GM19240 (cell line): Measurements from ENCODE around the gene MEIS2.

Experiments used
- DNase-seq: peaks from one replicate; pipeline ENCODE4 v3.0.0; 2011; ENCODE audit warnings: low spot score; ENCODE audit not compliant: insufficient read length

The MEIS2 gene

DNA sequence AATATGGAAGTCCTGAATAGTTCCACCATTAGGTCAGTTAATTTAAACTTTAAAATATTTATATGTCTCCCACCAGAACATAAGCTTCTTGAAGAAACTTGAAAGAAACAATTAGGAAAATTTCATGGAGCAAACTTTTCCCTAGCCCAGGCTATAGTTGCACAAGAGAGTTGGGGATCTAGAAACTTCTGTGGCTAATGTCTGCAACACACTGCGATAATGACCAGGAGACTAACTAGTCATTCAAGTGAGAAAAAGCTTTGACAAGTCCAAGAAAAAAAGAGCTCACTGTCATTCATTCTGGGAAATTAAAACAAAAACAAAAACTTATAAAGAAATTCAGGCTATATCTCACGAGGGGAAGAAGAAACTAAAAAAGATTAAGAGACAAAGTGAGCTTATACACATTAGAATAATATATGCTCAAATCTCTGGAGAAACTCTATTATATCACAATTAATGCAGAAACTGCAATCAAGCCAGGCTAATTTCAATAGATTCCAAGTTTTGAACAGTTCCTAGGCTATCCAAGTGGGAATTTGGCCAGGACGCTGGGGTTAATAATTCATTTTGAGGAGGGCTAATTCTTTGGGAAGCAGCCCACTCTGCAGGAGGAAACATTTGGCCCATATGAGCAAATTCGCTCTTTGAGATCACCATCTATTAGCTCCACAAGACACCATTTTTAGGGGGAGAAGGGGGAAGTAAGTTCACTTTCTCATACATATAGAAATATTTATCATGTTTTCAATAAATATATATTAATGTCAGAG, 134.6 kb downstream of the MEIS2 start:
- no peak for DNase-seq

DNA sequence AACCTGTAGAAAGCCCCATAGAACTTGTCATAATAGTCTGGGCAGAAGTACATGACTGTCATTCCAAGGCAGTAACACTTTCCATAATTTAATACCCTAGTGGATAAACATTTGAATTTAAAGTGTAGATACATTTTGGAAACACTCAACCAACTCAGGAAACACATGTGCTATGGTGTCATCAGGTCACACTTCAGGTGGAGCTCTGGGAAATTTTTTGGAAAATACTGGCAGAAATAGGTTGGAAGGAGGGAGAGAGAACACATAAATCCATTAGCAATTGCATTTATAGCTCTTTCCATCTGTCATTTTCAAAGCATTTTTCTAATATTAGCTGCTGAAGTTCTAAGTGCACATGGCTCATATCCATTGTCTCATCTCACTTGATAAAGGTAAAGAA, 135.7 kb downstream of the MEIS2 start:
- DNase-seq, result no peak

DNA sequence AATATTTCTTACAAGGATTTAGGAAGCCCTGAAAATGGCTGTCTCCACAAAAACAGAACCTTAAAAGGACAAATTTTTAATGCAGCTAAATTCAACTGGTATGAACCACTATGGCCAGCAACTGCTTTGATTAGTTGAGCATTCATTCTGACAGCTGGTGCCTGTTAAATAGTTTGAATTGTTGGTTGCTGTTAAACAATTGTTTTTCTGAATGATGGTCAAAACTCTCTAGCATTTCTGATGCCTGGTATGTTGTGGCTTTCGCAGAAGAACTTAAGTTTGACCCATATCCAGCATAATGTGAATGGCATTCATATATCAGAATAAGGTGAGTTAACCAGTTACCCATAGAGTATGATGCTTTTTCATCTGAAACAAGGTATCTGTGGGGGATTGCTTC, 138.4 kb downstream of the MEIS2 start:
- DNase-seq, result no peak

DNA sequence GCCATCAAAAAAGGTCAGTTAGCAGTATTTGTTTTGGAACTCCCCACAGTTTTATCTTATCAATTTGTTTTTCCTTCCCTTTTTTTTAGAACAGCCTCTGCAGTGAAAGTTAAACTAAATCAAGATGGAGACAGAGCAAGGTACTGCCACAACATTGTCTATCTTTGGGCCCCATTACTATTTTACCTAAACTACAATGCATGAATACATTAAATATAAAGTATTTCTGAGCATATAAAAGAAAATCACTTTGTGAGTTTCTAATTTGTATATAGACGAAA, 139.5 kb downstream of the MEIS2 start:
- DNase-seq, result no peak

DNA sequence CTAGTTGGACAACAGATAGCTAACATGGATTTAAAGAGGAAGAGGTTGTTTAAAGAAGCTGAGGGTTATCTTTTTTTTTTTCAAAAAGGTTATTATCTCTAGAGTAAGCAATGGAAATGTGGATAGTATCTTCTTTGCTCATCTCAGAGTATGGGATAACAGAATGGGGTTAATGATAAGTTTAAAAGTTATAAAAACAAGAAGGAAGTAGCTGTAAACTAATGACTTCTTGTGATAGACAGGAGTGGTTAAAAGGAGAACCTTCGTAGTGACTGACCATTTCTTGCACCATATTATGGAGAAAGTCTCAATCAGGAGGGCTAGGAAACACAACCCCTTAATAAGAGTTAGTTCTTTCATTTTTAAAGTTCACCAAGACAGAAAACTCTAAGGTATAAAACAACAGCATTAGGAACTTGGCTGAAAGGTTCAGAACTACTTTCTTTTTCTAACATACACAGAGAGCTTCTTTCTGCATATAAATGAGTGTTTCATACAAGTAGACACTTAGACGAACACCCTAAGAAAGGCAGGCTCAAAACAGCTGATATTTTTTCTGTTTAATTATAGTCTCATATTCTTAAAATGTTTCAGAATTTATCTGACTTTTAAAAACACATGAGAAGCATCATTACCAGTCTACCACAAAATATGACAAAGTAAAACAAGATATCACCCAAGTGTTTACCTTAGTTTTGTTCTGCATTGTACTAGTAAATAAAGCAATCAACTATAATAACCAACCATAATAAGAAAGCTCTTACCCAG, 140.0 kb downstream of the MEIS2 start:
- DNase-seq, result no peak

DNA sequence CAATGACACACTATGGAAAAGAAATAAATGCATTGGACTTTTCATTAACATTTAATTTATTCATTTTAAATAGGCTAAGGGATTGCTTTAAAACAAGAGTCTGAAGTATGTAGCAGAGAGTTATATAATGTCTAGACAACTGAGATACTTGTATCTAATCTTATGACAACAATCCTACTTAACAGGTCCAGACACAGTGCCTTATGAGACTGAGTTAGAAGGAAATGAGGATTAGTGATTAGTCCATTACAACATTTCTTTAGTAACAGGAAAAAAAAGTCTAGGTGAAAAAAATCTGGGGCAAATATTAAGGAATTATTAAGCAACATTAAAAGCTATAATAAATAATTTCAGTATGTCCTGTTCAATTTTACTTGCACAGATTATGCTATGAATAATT, 140.6 kb downstream of the MEIS2 start:
- DNase-seq, result no peak

DNA sequence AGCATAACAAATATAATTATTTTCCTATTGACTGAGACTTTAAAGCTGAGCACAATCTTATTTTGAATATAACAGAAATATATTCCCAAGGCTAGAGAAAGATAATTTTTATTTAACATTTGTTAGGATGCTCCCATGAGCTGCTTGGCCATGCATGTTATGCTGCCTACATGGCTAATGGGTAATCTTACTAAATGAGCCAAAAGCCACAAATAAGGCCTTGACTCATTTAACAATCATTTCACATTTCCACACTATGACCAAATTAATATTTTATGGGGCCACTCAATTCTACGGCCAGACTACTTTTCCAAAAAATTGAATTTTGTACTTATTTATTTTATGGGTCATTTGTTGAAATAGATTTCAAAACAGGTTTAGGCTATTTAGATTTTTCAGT, 141.7 kb downstream of the MEIS2 start:
- DNase-seq, result no peak

DNA sequence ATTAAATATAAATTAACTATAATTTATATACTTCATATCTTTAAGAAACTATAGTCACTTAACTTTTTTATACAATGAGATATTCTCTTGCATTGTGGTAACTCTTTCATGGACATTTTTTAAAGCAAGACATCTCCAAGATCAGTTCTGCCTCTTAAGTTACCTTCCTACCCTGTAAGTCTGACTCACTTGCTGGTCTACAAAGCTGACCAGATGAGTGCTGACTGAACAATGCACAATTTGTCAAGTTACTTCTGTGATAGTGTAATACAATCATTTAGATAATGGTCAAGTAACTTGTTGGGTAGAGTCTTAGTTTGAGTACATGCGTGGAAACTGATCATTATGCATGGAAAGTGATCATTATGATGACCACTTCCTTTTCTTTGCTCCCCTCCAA, 145.9 kb downstream of the MEIS2 start:
- DNase-seq, result no peak

DNA sequence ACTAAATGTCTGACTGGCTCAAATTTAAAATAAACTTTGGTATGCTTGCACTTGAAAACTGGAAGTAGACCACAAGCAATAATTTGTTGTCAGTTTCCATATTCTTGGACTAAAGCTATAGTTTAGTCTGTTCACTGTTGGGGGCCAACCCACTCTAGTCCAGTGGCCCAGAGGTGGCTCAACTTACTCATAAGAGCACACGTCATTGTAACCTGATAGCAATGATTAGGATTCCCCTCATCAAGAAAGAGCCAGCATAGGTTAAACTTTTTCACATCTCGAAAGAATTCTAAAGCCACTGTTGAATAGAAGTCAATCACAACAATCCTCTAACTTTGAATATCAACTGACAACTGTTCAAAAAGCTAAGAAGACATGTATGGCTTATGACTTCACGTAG, 147.0 kb downstream of the MEIS2 start:
- no peak for DNase-seq

DNA sequence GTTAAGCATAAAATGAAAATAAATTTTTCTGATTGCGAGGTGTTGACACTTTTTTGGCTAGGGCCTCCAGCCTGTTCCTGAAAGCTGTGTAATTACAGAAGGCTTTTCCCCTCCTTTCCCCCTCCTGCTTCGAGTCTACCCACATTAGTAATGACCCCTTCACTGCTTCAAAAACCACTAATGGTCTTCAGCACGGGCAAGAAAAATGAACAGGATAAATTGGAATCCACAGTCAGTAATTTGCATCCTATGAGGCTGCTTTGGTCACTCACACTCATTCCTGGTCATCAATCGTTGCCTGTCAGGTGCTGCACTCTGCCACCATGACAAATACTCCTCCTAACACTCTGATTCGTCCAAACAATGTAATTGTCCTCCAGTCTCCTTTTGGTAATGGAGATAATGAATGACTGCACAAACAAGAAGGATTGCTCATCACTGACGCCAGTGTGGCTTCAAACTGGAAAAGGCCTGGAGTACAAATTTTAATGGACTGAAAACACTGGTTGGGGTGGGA, 148.6 kb downstream of the MEIS2 start:
- no peak for DNase-seq

DNA sequence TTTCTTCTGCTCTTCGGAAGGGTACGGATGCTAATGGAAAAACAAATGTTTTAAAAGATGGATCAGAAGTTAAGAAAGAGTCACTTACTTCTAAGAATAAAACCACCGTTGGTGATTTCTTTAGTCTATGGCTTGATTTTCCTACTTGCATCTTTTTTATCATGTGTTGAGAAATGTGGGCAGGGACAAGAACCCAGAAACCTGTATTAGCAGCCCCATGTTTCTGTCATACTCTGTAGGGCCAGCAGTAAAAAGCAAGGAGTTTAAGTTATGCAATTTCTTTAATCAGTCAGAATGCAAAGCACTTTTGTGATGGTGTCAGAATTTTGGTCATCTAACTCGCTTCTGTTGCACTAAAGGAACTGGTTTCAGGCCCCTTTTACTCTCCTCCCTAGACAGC, 150.0 kb downstream of the MEIS2 start:
- DNase-seq, result no peak

DNA sequence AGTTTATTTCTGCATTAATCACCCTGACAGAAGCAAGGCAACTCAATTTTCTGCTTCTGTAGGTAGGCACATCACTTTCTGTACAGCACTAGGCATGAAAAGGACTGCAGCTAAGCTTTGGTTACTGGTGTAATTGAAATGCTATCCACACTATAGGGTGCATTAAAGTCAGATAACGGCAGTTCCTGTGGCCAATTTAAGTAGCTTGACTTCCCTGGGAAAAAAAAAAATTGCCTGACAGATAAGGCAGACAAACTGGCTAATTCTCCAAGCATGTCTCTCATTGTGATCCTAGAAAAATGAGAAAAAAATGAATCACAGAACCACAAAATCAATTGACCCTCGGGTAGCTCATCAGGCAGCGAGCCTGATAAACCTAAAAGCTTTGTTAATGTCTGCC, 151.4 kb downstream of the MEIS2 start:
- no peak for DNase-seq

DNA sequence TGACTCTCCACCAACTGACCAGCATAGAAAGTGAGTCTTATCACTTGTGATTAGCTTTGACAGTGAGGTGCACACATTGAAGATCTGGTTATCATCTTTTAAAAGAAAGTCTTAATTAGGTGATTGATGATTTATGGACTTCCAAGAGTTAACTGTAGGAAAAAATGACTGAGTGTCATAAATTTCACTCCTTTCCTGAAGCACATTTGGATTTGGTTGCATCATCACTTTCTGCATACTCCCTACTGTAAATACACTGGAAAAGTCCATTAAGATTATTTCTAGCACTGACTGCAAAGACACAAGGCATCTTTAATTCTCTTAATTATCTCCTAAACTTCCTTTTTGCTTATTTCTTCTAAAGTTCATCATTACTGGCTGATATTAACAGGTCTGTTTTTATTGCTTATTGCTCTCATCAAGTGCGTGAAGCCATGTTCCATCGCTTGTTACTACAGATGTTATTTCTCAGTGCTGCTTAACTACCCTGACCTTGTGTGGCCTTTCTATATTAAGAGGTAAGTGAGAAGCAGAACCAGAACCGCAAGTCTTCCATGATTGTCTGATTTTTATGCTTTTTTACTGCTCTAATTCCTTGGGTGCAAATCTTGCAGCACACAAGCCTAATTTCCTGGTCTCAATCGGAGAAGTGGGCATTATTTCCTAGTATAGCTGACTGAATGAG, 153.2 kb downstream of the MEIS2 start:
- DNase-seq, result no peak

DNA sequence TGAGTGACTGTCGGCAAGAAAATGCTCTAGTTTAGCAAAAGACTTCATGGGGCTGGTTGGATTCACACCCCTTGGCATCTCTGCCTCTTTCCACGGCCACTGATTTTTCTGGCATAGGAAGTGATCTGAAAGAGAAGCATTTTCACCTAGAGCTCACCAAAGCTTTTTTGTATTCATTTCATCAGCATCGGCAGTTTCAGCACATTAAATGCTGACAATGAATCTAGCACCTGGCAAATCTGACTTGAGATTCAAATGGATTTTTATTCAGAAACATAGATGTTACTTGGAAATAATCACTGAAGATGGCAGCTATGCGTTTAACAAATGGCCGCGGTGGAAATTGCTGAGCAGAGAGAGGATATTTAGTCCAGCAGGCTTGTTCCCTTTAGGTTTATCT, 155.9 kb downstream of the MEIS2 start:
- DNase-seq, result no peak

DNA sequence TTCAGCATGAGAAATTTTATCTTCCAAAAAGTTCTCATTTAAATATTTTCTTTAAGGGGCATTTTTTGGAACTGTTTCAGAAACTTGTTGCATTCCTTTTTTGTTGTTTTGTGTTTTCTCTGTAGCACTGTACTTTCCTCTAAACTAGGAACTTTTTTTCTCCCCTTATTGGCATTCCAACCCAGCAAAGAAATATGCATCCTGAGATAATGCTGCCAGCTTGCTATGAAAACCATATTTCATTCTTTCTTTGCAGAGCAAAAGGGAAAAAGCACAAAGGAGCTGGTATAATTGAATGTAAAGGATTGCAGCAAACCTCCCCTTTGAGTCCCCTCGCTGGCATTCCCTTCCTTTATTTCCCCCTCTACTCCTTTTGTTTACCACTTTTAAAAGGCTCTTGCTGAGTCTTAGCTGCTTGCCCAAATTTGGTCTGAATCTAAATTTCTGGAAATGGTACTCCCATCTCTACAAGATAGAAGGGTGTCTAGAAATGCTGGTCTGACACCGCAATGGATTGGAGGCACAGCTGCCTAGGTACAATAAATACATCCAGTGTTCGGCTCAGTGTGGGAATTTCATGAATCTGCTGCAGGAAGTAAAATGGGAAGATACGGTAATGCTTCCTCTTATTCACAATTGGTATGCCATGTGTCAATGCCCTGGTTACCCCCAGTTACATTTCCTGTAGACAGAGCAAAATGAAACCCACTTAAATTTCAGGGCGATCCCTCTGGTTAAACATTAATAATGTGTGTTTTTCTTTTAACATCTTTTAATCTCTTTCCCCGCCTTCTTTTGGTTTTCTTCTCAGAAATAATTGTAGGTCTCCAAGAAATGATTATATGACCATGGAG, 156.6 kb downstream of the MEIS2 start:
- DNase-seq, result no peak

DNA sequence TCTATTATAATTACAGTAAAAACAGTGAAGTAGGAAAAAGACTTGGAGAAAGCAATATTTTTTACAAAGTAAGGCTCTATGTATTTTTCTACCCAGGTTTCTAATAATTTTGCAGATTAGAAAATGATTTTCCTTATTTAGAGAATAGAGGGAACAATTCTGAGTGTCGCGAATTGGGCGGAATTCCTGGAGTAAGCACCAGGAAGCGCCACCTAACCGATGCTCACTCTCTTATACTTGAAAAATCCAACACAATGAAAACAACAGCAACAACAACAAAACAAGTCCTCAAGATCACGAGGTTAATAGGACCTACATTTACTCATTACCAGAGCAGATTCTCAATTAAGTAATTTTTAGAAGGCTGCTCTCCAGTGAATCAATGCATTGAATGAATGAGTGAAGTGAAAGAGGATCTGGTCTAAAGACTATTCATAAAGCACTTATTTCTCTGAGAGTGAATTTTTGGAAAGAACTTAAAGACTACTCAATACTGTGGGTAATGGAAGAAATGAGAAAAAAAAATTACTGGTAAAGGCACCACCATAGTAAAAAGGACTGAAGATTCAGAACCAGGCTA, 158.0 kb downstream of the MEIS2 start:
- no peak for DNase-seq

DNA sequence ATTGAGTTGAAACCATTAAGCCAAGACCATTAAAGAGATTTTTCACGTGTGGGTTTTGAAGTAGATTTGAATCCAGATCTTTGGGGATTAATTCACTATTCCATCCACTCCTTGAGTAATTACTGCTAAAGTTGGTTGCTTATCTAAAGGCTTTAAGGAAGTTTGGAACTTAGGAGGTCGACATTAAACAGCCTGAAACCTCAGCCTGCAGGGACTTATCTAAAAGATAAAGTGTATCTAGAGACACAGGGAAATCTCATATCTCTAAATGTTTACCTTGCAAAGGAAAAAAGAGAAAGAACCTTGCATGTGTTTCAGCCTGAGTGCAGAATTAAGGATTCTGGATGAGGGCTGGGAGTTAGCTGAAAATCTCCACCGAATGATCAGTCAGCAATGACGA, 158.6 kb downstream of the MEIS2 start:
- no peak for DNase-seq

DNA sequence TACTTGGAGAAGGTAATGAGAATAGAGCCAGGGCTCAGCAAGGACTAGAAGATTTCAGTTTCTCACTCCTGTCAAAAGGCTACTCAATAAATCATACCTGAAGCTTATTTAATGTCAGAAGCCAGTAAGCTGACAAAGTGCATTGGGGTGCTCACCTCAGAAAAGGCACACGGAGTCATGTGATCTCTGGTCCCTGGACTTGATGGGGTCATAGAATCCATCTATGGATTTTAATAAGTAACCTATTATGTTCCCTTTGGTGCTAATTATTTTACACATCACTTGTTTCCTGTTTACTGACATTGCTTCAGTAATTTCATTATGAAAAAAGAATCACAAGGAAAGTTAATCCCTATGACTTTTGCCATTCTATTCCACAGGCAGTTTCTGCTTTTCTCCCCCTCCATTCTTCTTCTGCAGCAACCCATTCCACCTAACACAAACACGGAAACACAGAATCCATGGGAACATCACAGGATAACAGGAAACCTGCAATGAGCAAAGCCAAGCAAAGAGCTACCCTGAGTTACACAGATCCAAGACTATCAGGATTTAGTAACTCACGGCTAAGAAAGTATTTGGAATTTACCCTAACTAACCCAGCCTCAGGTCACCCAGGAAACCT, 159.6 kb downstream of the MEIS2 start:
- no peak for DNase-seq

DNA sequence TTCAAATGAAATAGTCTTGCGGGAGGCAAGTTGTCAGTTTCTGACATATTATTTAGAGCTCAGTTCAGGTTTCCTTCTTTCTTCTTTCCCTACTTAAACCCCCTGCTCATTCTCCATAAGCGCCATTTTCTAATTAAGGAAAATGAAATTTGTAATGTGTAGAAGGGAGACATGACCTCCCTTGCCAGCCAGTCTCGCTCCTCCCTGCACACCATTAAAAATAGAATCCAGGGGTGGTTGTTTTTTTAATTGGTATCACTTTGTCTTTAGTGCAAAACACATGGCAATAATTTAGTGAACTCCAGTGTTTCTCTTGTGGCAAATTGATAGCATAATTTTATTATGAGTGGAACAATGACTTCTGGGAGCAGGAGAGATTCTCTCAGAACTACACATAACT, 160.1 kb downstream of the MEIS2 start:
- DNase-seq, result no peak

DNA sequence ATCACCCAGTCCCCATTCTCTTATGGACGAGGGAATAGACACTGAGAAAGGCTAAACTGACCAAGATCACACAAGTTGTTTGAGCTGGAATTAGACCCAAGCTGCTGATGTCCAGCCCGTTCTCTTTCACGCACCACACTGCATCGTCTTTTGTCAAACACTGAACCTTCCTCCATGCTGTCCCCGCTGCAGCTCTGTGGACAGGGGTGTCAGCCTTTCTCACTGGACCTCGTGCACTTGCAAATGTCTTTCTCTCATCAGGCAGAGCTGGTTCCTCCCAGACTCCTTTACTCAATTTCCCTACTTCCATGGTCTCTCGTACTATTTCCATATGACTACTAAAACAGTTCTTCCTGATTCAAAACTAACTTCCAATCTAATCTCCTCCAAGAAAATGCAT, 161.6 kb downstream of the MEIS2 start:
- DNase-seq, result no peak

DNA sequence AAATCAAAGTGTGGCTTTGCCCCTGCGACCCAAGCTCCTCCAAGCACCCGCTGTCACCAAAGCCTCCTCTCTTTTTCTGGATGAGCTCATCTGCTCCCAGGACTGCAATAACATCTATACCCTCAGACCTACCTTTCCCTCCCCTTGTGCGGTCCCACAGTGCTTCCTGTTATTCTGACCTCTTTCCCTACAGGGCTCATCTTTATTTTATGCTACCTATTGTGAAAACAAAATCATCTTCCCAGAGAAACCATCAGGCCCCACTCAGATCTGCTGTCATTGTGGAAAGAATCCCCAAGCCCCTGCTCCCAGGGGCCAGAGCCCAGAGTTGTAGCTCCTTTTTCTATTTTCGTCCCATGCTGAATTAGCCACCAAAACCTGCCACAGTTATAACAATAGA, 162.2 kb downstream of the MEIS2 start:
- DNase-seq, result no peak
